Smooth muscle cell of the brain vasculature (primary cell): ENCODE measurements around the gene SCN8A.

Experiments
- DNase-seq: peaks from one replicate; pipeline ENCODE4 v3.0.0-alpha.2; 2012; ENCODE audit warnings: low read depth, low spot score

Gene SCN8A

GRCh38 chr12:51850081-51850964 lies 259.3 kb downstream of the SCN8A start:
- no peak for DNase-seq

GRCh38 chr12:51850965-51851299 lies 259.9 kb downstream of the SCN8A start:
- no peak for DNase-seq

GRCh38 chr12:51851413-51852124 lies 260.5 kb downstream of the SCN8A start:
- no peak for DNase-seq

- no peak for DNase-seq
These were observed 261.5 kb downstream of the SCN8A start for GRCh38 chr12:51852404-51853137.

- DNase-seq: no peak
These were observed 264.8 kb downstream of the SCN8A start for GRCh38 chr12:51855586-51856428.

GRCh38 chr12:51860986-51861385 lies 270.0 kb downstream of the SCN8A start:
- no peak for DNase-seq
